Panc1 (cell line): ENCODE results near the gene NAGPA. TPM values are rescaled to one million over a fixed set of nuclear protein-coding genes. Genes with fewer than 3 reads are reported as not detected.
A peak's percentile ranks its signal among the peaks of the same experiment; 100 is the strongest.

Source experiments
- ATAC-seq: fragments of 200-7000 bp; cut with Tn5 transposase; 2 replicates; pipeline ENCODE4 v1.9.1; 2020; ENCODE audit warnings: mild to moderate bottlenecking, moderate library complexity
- BruUV-seq: library from RNA; stranded (reverse); fragments of 400-500 nt; replicated peaks from 2 replicates; lab custom pipeline; 2021; lab: Mats Ljungman, UMichigan
- CTCF ChIA-PET: fragments of 300-600 bp; sonication (Branson Sonifier 250); formaldehyde crosslinking; loops from one replicate; lab custom pipeline; 2022; ENCODE audit warnings: antibody characterized with exemption; lab: Charles Lee
- POLR2A ChIA-PET: fragments of 300-600 bp; sonication (Branson Sonifier 250); formaldehyde crosslinking; loops from one replicate; lab custom pipeline; 2022; ENCODE audit warnings: antibody characterized with exemption; lab: Charles Lee
- DNase-seq: peaks from one replicate; pipeline ENCODE4 v3.0.0-alpha.2; 2010; ENCODE audit warnings: low read depth, low spot score
- H3K27ac ChIP-seq: 2 replicates; pipeline ENCODE4 v1.5.1; 2011; ENCODE audit warnings: mild to moderate bottlenecking, low read length, inconsistent platforms
- H3K27me3 ChIP-seq: fragments of 200-500 bp; sonication (Bioruptor generic); 2 replicates; pipeline ENCODE4 v1.6.0; 2014; ENCODE audit warnings: low read length, inconsistent platforms; ENCODE audit not compliant: control insufficient read depth, insufficient read depth
- H3K36me3 ChIP-seq: fragments of 200-500 bp; sonication (Bioruptor generic); 2 replicates; pipeline ENCODE4 v1.5.1; 2014; ENCODE audit warnings: inconsistent platforms, mild to moderate bottlenecking, low read length, moderate library complexity; ENCODE audit not compliant: control insufficient read depth, insufficient read depth
- H3K4me1 ChIP-seq: 2 replicates; pipeline ENCODE4 v1.5.1; 2011; ENCODE audit warnings: inconsistent platforms, mild to moderate bottlenecking, low read length, moderate library complexity; ENCODE audit not compliant: control insufficient read depth, insufficient read depth
- H3K4me3 ChIP-seq, 2 experiments: 2 replicates each; pipeline ENCODE4 v1.5.1; 2011 to 2012; ENCODE audit warnings: low read depth in 2 of 2, low read length in 2 of 2, mild to moderate bottlenecking in 2 of 2, inconsistent platforms in 1 of 2, moderate library complexity in 1 of 2
- H3K9me3 ChIP-seq: fragments of 200-500 bp; sonication (Bioruptor generic); 2 replicates; pipeline ENCODE4 v1.5.1; 2014; ENCODE audit warnings: low read depth, mild to moderate bottlenecking, inconsistent platforms, low read length, moderate library complexity; ENCODE audit not compliant: control insufficient read depth, insufficient read depth
- CTCF ChIP-seq: fragments of 450-650 bp; IDR thresholded peaks from 2 replicates; pipeline ENCODE4 v1.5.1; 2017; ENCODE audit warnings: mild to moderate bottlenecking
- POLR2AphosphoS5 ChIP-seq: IDR thresholded peaks from 2 replicates; pipeline ENCODE4 v1.6.1; 2012; ENCODE audit warnings: mild to moderate bottlenecking, low read depth, low read length, moderate library complexity
- SIN3A ChIP-seq: IDR thresholded peaks from 2 replicates; pipeline ENCODE4 v1.6.1; 2012; ENCODE audit warnings: low read depth, mild to moderate bottlenecking, low read length, moderate library complexity, borderline replicate concordance; ENCODE audit not compliant: insufficient read depth
- TCF7L2 ChIP-seq: IDR thresholded peaks from 2 replicates; pipeline ENCODE4 v1.6.1; 2011; ENCODE audit warnings: mild to moderate bottlenecking, low read depth, low read length, inconsistent platforms
- in situ Hi-C: cut with HindIII; loops from 2 replicates; pipeline ENCODE4 v1.10.0; 2016; ENCODE audit warnings: low sequenced_read_pairs, low pct_unique_long_range_greater_than_20kb
- intact Hi-C: fragments of 100-400 bp; cut with micrococcal nuclease; formaldehyde crosslinking; loops from one replicate; pipeline ENCODE4 v1.10.0; 2022; ENCODE audit not compliant: unreplicated experiment
- total RNA-seq: library from RNA; stranded (reverse); gene quantifications from one replicate; pipeline ENCODE4 v1.2.1, GENCODE V29; 2021; ENCODE audit not compliant: unreplicated experiment
- TF ChIP-seq, protein P1 (sequence below), 2 experiments: IDR thresholded peaks; 2 replicates each; pipeline ENCODE4 v1.6.1; 2011 to 2012; ENCODE audit warnings: low read depth in 2 of 2, control low read depth in 1 of 2, low read length in 1 of 2, mild to moderate bottlenecking in 1 of 2, moderate library complexity in 1 of 2; ENCODE audit not compliant: insufficient read depth in 1 of 2

The NAGPA gene
- total RNA-seq, 1 experiment from 2014 or later, result 19.2 TPM

DNA sequence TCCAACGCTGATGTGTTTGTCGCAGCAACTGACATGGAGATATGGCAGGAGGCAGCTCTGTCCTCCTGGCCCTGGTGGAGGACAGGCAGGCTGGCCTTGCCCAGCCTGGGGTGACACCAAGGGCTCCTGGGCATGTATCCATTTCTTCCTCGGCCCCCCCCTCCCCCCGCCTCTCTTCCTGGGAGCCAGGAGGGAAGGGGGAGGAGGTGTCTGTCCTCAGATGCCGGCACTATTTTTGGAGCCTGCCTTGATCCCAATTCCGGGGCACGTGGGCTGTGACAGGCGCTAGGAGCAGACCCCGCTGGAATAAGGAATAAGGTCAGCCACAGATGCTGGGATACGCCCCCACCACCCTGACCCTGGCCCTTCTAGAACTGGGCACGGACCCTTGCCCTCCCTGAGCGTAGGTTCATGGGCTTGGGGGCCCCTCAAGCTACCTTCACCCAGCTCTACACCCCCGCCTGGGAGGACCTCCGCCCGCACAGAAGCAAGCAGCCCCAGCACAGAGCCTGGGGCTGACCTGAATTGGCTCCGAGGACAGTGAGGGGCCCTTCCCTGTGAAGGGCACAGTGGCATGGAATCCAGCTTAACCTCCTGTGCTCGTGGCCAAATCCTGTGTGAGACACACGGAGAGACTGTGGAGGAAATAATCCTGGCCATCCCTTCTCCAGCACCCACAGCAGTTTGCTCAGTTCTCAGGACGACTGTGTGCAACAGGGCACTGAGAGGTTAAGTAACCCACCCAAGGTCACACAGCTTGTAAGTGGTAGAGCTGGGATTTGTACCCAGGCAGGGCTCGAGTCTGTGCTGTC is 51.5 kb downstream of the NAGPA start:
- Histone ChIP-seq H3K27ac (no peak overlapping the region), H3K9me3 (no peaks in the 10 kb centered on the region), H3K36me3 (no peaks in the 10 kb centered on the region), H3K27me3 (peaks cover 10% of the 10 kb centered on the region), H3K4me1 (no peaks in the 10 kb centered on the region; the same call in 1 of the 2 replicates), H3K4me3 (no peak overlapping the region)
- POLR2A ChIA-PET, result no interaction called here
- ATAC-seq (peak; percentile 73), DNase-seq (no peak)
- no TSS peak for BruUV-seq
- intact Hi-C loops, result no loop called here
- in situ Hi-C loops, result no loop called here
- TF ChIP-seq CTCF (no peak), SIN3A (no peak), POLR2AphosphoS5 (no peak), TCF7L2 (no peak)
- TF ChIP-seq, protein P1, sequence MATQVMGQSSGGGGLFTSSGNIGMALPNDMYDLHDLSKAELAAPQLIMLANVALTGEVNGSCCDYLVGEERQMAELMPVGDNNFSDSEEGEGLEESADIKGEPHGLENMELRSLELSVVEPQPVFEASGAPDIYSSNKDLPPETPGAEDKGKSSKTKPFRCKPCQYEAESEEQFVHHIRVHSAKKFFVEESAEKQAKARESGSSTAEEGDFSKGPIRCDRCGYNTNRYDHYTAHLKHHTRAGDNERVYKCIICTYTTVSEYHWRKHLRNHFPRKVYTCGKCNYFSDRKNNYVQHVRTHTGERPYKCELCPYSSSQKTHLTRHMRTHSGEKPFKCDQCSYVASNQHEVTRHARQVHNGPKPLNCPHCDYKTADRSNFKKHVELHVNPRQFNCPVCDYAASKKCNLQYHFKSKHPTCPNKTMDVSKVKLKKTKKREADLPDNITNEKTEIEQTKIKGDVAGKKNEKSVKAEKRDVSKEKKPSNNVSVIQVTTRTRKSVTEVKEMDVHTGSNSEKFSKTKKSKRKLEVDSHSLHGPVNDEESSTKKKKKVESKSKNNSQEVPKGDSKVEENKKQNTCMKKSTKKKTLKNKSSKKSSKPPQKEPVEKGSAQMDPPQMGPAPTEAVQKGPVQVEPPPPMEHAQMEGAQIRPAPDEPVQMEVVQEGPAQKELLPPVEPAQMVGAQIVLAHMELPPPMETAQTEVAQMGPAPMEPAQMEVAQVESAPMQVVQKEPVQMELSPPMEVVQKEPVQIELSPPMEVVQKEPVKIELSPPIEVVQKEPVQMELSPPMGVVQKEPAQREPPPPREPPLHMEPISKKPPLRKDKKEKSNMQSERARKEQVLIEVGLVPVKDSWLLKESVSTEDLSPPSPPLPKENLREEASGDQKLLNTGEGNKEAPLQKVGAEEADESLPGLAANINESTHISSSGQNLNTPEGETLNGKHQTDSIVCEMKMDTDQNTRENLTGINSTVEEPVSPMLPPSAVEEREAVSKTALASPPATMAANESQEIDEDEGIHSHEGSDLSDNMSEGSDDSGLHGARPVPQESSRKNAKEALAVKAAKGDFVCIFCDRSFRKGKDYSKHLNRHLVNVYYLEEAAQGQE (IDR thresholded peaks at IDR 0.05; ENCODE audit: insufficient read depth in 1 of 2, low read depth in 2 of 2, low read length in 1 of 2), result no peak
- CTCF ChIA-PET, result no interaction called here

DNA sequence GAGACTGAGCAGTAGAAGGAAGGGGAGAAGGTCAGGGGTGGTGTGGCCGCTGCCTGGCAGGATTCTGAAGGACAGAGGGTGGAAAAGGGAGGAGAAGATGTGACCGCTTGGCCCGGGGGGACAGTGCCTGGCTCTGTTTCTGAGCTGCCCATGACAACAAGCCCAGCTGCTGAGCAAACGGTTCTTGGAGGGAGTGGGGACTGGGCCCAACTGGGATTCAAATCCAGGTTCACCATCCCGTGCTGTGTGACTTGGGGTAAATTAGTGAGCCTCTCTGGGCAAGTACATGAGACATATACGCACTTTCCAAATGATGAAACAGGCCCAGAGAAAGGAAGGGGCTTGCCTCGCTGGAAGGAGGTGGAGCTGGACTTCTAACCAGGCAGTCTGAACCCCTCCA is 52.3 kb downstream of the NAGPA start:
- no peaks in the 10 kb centered on the region; the same call in 1 of the 2 replicates for H3K4me1 ChIP-seq
- H3K27ac ChIP-seq, result no peak overlapping the region
- no peak overlapping the region for H3K4me3 ChIP-seq
- ChIA-PET POLR2A (no interaction called here), CTCF (no interaction called here)
- H3K9me3 ChIP-seq, result no peaks in the 10 kb centered on the region
- no peak for DNase-seq
- ATAC-seq, result peak; percentile 6; the same call in 1 of the 2 replicates
- intact Hi-C loops, result no loop called here
- peaks cover 5% of the 10 kb centered on the region; the same call in 1 of the 2 replicates for H3K27me3 ChIP-seq
- no peaks in the 10 kb centered on the region for H3K36me3 ChIP-seq
- TF ChIP-seq POLR2AphosphoS5 (no peak), CTCF (no peak), TCF7L2 (no peak)
- BruUV-seq, result no TSS peak
- in situ Hi-C loops, result no loop called here
